ENCODE measurements around the gene DEFB110. TPM values are rescaled to one million over a fixed set of nuclear protein-coding genes. Genes with fewer than 3 reads are reported as not detected.

DEFB110 gene
- total RNA-seq, 1 experiment from 2014 or later = not detected

Other genes with a start within 250 kb of the DEFB110 start
- not detected in 2 replicates for gene PGK2, start 234.7 kb downstream of the DEFB110 start, total RNA-seq (2014; rRNA removed; shearing (Covaris generic))
- gene CRISP1, start 155.5 kb downstream of the DEFB110 start, total RNA-seq (2014; rRNA removed; shearing (Covaris generic)) = not detected in 2 replicates
- not detected in 2 replicates for gene DEFB114, start 57.8 kb downstream of the DEFB110 start, total RNA-seq (2014; rRNA removed; shearing (Covaris generic))
- gene DEFB113, start 52.4 kb downstream of the DEFB110 start, total RNA-seq (2014; rRNA removed; shearing (Covaris generic)) = not detected in 2 replicates
- not detected in 2 replicates for gene DEFB112, start 27.9 kb upstream of the DEFB110 start, total RNA-seq (2014; rRNA removed; shearing (Covaris generic))

All from G401 (cell line).